SK-N-SH (cell line): Measurements from ENCODE around the gene ALDH18A1.

ENCODE experiments used
- CTCF ChIP-seq: fragments of 200-600 bp; sonication (generic); IDR thresholded peaks from 2 replicates; pipeline ENCODE4 v1.6.1; 2017; ENCODE audit warnings: antibody characterized with exemption, mild to moderate bottlenecking, moderate library complexity
- GABPA ChIP-seq: IDR thresholded peaks from 2 replicates; pipeline ENCODE4 v1.4.0; 2012; ENCODE audit warnings: low read depth, mild to moderate bottlenecking
- JUND ChIP-seq: IDR thresholded peaks from 2 replicates; pipeline ENCODE4 v1.4.0; 2012
- POLR2AphosphoS5 ChIP-seq: IDR thresholded peaks from 2 replicates; pipeline ENCODE4 v1.6.1; 2012; ENCODE audit warnings: low read depth, low read length
- SMC3 ChIP-seq: IDR thresholded peaks from 2 replicates; pipeline ENCODE4 v1.6.1; 2012; ENCODE audit warnings: low read depth, low read length, improper control_type of control experiment
- YY1 ChIP-seq: IDR thresholded peaks from 2 replicates; pipeline ENCODE4 v1.4.0; 2012; ENCODE audit warnings: low read depth, mild to moderate bottlenecking

- TF ChIP-seq YY1 (no peak), CTCF (no peak), SMC3 (no peak), GABPA (no peak), POLR2AphosphoS5 (no peak), JUND (no peak)
Measured at GRCh38 chr10:95569368-95569767, 87.1 kb downstream of the ALDH18A1 start.
